ACC112 (cell line): ENCODE data around the gene DGKE.

Source experiments
- H2AFZ ChIP-seq: fragments of 200-600 bp; sonication (generic); one replicate; pipeline ENCODE4 v1.6.0; 2017; ENCODE audit warnings: antibody characterized with exemption, low read length; ENCODE audit not compliant: unreplicated experiment
- H3K27ac ChIP-seq: fragments of 200-600 bp; sonication (generic); 2 replicates; pipeline ENCODE4 v1.5.1; 2014; ENCODE audit warnings: low read depth, mild to moderate bottlenecking, antibody characterized with exemption, low read length, moderate library complexity
- H3K27me3 ChIP-seq: fragments of 200-600 bp; sonication (generic); 2 replicates; pipeline ENCODE4 v1.6.1; 2014; ENCODE audit warnings: mild to moderate bottlenecking, antibody characterized with exemption, low read length, moderate library complexity, mixed read lengths; ENCODE audit not compliant: insufficient read depth
- H3K36me3 ChIP-seq: fragments of 200-600 bp; sonication (generic); 2 replicates; pipeline ENCODE4 v1.6.1; 2016; ENCODE audit warnings: mild to moderate bottlenecking, antibody characterized with exemption, low read length, moderate library complexity, mixed read lengths; ENCODE audit not compliant: insufficient read depth
- H3K4me1 ChIP-seq: fragments of 200-600 bp; sonication (generic); one replicate; pipeline ENCODE4 v1.6.1; 2016; ENCODE audit warnings: low read length, mixed read lengths; ENCODE audit not compliant: insufficient read depth, unreplicated experiment, control insufficient read depth
- H3K4me3 ChIP-seq: fragments of 200-600 bp; sonication (generic); 2 replicates; pipeline ENCODE4 v1.5.1; 2014; ENCODE audit warnings: mild to moderate bottlenecking, low read depth, low read length
- H3K79me2 ChIP-seq: fragments of 200-600 bp; sonication (generic); one replicate; pipeline ENCODE4 v1.6.0; 2016; ENCODE audit warnings: low read length; ENCODE audit not compliant: control insufficient read depth, unreplicated experiment, insufficient read depth

DGKE gene

DNA sequence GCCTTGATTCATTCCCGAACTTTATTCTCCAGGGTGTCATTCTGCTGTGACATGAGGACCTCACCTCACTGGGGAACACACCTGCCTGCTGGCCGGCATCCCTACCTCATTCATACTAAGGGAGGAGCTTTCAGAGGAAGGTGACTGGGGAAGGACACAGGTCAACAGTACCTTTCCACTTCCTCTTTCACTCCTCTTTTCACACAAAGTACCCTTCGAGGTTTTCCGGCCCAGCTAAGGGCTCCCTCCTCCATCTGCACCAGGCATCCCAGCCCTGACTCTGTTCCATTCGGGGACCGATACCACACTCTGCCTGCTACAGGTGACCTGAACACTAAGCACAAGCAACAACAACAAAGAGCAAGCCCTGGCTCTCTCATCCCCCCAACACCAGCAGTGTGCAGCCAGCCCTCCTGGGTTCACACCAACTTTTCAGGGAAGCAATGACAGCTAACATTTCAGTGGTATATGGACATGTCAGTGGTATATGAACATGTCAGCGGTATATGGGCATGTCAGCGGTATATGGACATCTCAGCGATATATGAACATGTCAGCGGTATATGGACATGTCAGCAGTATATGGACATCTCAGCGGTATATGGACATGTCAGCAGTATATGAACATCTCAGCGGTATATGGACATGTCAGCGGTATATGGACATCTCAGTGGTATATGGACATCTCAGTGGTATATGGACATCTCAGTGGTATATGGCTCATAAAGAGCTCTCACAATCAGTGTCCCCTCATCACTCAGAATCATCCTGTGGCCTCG, 63.9 kb downstream of the DGKE start:
- Histone ChIP-seq H3K4me3 (no peak overlapping the region), H3K27ac (no peak overlapping the region), H3K4me1 (peaks cover 30% of the 10 kb centered on the region), H3K27me3 (no peaks in the 10 kb centered on the region), H2AFZ (no peak overlapping the region), H3K79me2 (peaks cover 57% of the 10 kb centered on the region), H3K36me3 (peaks cover 77% of the 10 kb centered on the region)

DNA sequence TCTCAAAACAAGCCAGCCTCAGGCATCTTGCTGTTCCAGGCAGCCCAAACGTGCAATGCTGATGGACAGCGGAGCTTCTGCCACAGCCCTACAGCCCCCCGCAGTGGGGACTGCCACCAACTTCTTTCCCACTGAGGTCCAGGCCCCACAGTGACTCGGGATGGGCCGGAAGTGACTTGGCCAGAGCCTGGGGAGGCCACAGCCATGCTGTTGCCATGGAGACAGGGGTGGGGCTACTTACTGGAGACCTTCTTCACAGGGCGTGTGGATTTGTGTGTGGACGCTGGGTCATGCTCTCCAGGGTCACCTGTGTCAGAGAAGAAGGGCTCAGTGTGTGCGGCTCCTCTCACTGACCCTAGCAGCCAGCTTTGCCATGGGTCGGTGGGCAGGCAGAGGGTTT, 64.9 kb downstream of the DGKE start:
- no peak overlapping the region for H3K4me3 ChIP-seq
- peaks cover 59% of the 10 kb centered on the region for H3K79me2 ChIP-seq
- H3K36me3 ChIP-seq, result peaks cover 72% of the 10 kb centered on the region
- H3K27me3 ChIP-seq, result no peaks in the 10 kb centered on the region
- no peak overlapping the region for H3K27ac ChIP-seq
- H2AFZ ChIP-seq, result no peak overlapping the region
- H3K4me1 ChIP-seq, result peaks cover 31% of the 10 kb centered on the region

DNA sequence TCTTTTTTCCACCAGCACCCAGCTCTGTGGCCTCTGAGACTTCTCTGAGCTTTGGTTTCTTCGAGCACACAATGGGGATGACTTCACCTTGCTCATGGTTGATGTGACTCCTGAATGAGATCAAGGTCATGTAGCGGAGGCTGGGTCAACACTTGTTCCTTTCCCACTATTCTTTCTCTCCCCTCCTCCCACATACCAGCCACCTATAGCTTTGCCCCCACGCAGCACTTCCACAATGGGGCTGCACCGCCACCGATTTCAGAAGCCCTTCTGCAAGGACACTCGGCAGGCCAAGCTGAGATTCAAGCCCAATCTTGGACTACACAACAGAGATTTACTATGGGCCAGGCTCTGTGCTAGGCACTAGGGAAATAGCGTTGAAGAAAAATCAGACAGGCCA, 65.5 kb downstream of the DGKE start:
- Histone ChIP-seq H3K27me3 (no peaks in the 10 kb centered on the region), H3K27ac (no peak overlapping the region), H3K79me2 (peaks cover 62% of the 10 kb centered on the region), H3K4me1 (peaks cover 31% of the 10 kb centered on the region), H3K36me3 (peaks cover 73% of the 10 kb centered on the region), H3K4me3 (no peak overlapping the region), H2AFZ (no peak overlapping the region)

DNA sequence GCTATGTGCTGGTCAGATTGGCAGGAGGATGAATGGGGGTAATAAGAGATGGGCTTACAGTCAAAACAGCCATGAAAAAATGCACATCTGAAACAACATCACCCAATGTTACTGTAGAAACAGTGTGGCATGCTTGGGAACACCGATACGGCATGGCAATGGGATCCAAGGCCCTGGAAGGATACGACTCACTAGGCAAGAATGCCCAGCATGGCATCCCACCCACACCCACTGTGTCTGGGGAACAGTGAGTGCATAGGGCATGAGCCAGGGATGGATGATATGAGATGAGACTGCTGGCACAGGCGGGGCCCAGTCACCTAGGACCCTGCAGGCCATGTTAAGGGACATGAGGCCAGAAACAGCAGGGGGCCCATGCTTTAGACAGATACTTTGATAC, 68.4 kb downstream of the DGKE start:
- H3K79me2 ChIP-seq, result peaks cover 68% of the 10 kb centered on the region

DNA sequence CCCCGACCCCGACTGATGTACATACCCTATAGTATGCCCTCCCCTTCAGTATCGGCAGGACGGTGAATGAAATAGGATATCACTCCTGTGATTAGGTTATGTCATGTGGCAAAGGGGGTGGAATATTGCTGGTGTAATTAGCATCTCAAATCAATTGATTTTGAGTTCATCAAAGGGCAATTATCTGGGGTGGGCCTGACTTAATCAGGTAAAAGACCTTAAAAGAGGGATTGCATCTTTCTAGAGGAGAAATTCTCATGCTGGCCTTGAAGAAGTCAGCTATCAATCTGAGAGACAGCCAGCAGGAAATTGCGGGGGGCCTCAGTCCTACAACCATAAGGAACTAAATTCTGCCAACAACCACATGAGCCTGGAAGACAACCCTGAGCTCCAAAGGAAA, 69.6 kb downstream of the DGKE start:
- Histone ChIP-seq H3K27ac (no peak overlapping the region), H3K79me2 (peaks cover 70% of the 10 kb centered on the region), H3K27me3 (no peaks in the 10 kb centered on the region), H3K4me3 (no peak overlapping the region), H3K4me1 (peaks cover 37% of the 10 kb centered on the region), H3K36me3 (peaks cover 74% of the 10 kb centered on the region), H2AFZ (no peak overlapping the region)

More for the DNA sequence above, 68.4 kb downstream of the DGKE start:
- no peaks in the 10 kb centered on the region for H3K27me3 ChIP-seq
- H3K36me3 ChIP-seq, result peaks cover 74% of the 10 kb centered on the region
- H3K27ac ChIP-seq, result peak overlapping the region; percentile 72
- H3K4me3 ChIP-seq, result no peak overlapping the region; the same call in 1 of the 2 replicates
- no peak overlapping the region for H2AFZ ChIP-seq
- H3K4me1 ChIP-seq, result peaks cover 31% of the 10 kb centered on the region

DNA sequence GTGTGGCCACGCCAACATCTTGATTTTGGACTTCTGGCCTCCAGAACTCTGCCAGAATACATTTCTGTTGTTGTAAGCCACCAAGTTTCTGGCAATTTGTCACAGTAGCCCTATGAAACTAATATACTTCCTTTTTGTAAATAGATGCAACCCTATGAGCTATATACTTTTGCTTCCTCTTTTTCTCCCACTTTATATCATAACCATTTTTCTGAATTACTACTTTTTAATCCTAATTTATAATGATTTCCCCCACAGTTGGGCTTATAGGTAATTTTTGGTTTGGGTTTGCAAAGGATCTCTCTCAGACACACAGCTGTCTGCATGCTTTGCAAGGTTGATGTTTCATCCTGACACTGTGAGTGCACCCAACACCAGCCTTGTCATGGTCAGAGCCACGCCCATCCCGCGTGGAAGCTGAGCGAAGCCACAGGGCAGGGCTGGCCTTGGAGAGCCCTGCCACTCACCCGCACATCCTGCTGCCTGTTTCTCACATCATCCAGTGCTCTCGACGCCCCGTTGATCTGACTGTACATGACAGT, 74.1 kb downstream of the DGKE start:
- no peak overlapping the region for H3K27ac ChIP-seq
- H3K79me2 ChIP-seq, result peaks cover 75% of the 10 kb centered on the region
- peaks cover 62% of the 10 kb centered on the region for H3K36me3 ChIP-seq

DNA sequence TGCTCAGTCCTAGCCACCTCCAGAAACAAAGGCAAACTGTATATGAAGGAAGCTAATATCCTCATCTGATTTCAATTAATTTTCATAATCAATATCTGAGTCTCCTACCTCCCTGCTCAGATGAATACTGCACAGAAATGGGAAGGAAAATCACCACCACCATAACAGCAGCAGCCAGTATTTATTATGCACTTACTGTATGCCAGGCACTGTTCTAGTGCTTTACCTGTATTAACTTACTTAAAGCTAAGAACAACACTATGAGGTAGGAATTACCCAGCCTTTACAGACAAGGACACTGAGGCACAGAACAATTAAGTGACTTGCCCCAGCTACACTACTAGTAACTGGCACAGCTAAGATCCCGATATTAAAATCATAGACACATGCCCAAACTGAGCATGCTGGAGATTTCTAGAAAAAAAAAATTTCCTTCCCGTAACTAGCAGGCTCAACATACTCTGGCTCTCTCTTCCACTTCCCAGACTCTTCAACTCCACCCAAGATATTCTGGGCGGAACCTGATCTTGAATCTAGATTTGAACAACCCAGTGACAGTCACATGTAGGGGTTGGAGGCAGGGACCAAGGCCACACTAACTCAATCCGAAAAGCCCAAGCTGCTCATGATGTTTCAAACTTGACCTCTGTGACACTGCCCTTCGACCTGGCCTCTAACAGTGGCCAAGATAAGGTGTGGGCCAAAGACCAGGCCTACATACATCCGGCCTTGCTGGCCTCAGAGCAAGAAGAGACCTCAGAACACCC, 76.0 kb downstream of the DGKE start:
- Histone ChIP-seq H3K36me3 (peaks cover 47% of the 10 kb centered on the region), H3K27ac (no peak overlapping the region), H3K27me3 (no peaks in the 10 kb centered on the region), H2AFZ (no peak overlapping the region), H3K4me3 (peak overlapping the region; percentile 68), H3K4me1 (peaks cover 32% of the 10 kb centered on the region), H3K79me2 (peaks cover 82% of the 10 kb centered on the region)

More for the DNA sequence above, 74.1 kb downstream of the DGKE start:
- Histone ChIP-seq H3K4me3 (no peak overlapping the region), H2AFZ (no peak overlapping the region), H3K4me1 (peaks cover 32% of the 10 kb centered on the region), H3K27me3 (no peaks in the 10 kb centered on the region)

DNA sequence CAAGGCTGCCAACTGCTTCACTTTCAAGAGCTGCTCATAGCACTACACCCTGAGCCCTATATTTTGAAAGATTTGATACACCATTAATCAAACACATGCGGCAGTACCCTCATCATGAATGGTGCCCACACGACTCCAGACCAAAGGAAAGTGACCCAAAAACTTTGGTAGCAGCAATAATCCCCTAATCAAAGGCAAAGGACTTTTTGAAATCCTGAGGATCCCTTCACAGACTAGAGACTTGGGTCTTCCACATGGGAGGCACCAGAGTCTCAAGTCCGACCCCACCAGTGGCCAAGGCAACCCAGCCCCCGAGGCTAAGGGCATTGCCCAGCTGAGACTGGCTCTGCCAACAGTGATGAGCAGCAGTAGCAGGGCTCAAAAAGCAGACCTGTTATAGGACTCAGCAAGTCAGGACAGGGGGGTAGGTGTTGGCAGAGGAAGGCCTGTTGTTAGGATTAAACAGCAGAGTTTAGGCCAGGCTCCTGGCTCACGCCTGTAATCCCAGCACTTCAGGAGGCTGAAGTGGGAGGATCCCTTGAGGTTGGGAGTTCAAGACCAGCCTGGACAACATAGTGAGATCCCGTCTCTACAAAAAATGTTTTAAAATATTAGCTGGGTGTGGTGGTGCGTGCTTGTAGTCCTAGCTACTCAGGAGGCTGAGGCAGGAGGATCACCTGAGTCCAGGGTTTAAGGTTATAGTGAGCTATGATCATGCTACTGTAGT, 76.7 kb downstream of the DGKE start:
- Histone ChIP-seq H3K4me3 (peak overlapping the region; percentile 68), H3K27ac (no peak overlapping the region), H3K4me1 (peaks cover 32% of the 10 kb centered on the region), H3K27me3 (no peaks in the 10 kb centered on the region), H2AFZ (no peak overlapping the region), H3K79me2 (peaks cover 84% of the 10 kb centered on the region), H3K36me3 (peaks cover 45% of the 10 kb centered on the region)

DNA sequence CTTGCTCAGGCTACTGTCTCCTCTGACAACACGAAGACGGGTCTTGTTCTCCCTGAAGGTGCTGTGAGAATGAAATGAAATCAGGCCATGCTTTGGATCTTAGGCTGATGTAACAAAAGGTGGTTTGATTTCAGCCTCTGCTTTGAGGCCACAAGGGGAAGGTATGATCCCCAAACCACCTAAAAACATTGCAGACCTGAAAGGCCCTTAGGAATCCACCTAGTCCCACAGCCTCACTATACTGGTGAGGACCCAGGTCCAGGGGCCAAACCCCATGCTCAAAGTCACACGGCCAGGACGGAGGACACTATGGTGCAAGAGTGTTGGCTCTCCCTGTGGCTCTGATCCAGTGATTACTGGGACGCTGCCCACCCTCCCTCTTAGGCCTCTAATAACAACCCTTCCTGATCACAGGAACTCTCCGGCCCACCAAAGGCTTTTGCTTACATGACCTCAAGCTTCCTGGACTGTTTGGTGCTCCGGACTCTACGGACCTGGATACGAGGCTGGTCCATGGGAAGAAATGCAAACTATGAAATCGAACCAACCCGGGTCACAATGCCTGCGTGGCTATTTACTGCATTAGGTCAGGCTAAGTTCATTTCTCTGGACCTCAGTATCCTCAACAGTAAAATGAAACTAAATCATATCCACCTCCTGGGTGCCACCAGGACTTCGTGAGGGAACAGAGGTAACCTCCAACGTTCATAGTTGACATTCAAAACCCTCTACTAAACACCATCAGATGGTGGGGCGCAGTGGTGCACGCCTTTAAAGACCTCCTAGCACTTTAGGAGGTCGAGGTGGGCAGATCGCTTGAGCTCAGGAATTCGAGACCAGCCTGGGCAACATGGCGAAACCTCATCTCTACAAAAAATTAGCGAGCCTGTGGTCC, 78.4 kb downstream of the DGKE start:
- Histone ChIP-seq H3K27me3 (no peaks in the 10 kb centered on the region), H3K4me1 (peaks cover 36% of the 10 kb centered on the region), H3K4me3 (peak overlapping the region; percentile 97), H3K27ac (peak overlapping the region; percentile 32), H3K36me3 (peaks cover 32% of the 10 kb centered on the region), H3K79me2 (peaks cover 75% of the 10 kb centered on the region), H2AFZ (no peak overlapping the region)

DNA sequence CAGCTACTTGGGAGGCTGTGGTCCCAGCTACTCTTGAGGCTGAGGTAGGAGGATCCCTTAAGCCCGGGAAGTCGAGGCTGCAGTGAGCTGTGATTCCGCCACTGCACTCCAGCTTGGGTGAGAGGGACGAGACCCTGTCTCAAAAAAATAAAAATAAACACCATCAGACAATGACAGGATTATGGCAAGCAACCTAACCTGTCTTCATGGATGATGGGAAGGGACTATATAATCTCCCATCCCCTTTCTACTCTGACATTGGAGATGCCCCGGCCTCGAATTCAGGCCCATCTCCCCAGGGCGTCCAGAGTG, 79.0 kb downstream of the DGKE start:
- Histone ChIP-seq H3K36me3 (peaks cover 26% of the 10 kb centered on the region), H3K4me3 (peak overlapping the region; percentile 97), H3K79me2 (peaks cover 69% of the 10 kb centered on the region), H3K27ac (peak overlapping the region; percentile 32), H3K27me3 (no peaks in the 10 kb centered on the region), H3K4me1 (peaks cover 36% of the 10 kb centered on the region), H2AFZ (no peak overlapping the region)
